Mesenchymal stem cell (in vitro differentiated cells and primary cell): ENCODE results near the gene HAUS1.

Source experiments
- DNase-seq: peaks from one replicate; pipeline ENCODE4 v3.0.0-alpha.2; 2013
- H2AFZ ChIP-seq: one replicate; pipeline ENCODE4 v1.6.1; 2013; ENCODE audit warnings: low read depth, mild to moderate bottlenecking, control low read depth, inconsistent platforms, low read length, moderate library complexity
- H2AK5ac ChIP-seq: 2 replicates; pipeline ENCODE4 v1.6.1; 2013; ENCODE audit warnings: low read length, moderate library complexity, mild to moderate bottlenecking, inconsistent platforms; ENCODE audit not compliant: severe bottlenecking
- H2BK120ac ChIP-seq: one replicate; pipeline ENCODE4 v1.6.1; 2013; ENCODE audit warnings: low read depth, mild to moderate bottlenecking, inconsistent platforms, low read length, moderate library complexity
- H2BK12ac ChIP-seq, 2 experiments: one replicate each; pipeline ENCODE4 v1.6.1; 2013; ENCODE audit warnings: inconsistent platforms in 2 of 2, low read length in 2 of 2, mild to moderate bottlenecking in 2 of 2, moderate library complexity in 2 of 2, control low read depth in 1 of 2
- H2BK15ac ChIP-seq: one replicate; pipeline ENCODE4 v1.6.1; 2013; ENCODE audit warnings: mild to moderate bottlenecking, low read depth, inconsistent platforms; ENCODE audit not compliant: poor library complexity, severe bottlenecking
- H2BK5ac ChIP-seq: 2 replicates; pipeline ENCODE4 v1.6.1; 2013; ENCODE audit warnings: low read depth, mild to moderate bottlenecking, low read length, control low read depth, inconsistent platforms; ENCODE audit not compliant: poor library complexity, severe bottlenecking
- H3K14ac ChIP-seq, 2 experiments: one replicate each; pipeline ENCODE4 v1.6.1; 2013; ENCODE audit warnings: inconsistent platforms in 2 of 2, low read length in 2 of 2, control low read depth in 1 of 2, mild to moderate bottlenecking in 1 of 2, moderate library complexity in 1 of 2
- H3K18ac ChIP-seq, 2 experiments: one replicate each; pipeline ENCODE4 v1.6.1; 2013; ENCODE audit warnings: inconsistent platforms in 2 of 2, low read length in 2 of 2, control low read depth in 1 of 2, low read depth in 1 of 2, mild to moderate bottlenecking in 1 of 2
- H3K23ac ChIP-seq, 2 experiments: one replicate each; pipeline ENCODE4 v1.6.1; 2013; ENCODE audit warnings: inconsistent platforms in 2 of 2, low read length in 2 of 2, mild to moderate bottlenecking in 2 of 2, moderate library complexity in 2 of 2, control low read depth in 1 of 2
- H3K27ac ChIP-seq: 2 replicates; pipeline ENCODE4 v1.5.1; 2013; ENCODE audit warnings: mild to moderate bottlenecking, moderate library complexity, low read length, control low read depth, inconsistent platforms; ENCODE audit not compliant: poor library complexity, severe bottlenecking
- H3K27me3 ChIP-seq, 2 experiments: 2 replicates each; pipeline versions ENCODE4 v1.6.1 to v1.7.0; 2013; ENCODE audit warnings: low read length in 2 of 2, mild to moderate bottlenecking in 2 of 2, moderate library complexity in 2 of 2, control low read depth in 1 of 2, inconsistent platforms in 1 of 2; ENCODE audit not compliant: control insufficient read depth in 1 of 2, insufficient read depth in 1 of 2
- H3K36me3 ChIP-seq, 2 experiments: 2 replicates each; pipeline versions ENCODE4 v1.6.1 to v1.7.0; 2013; ENCODE audit warnings: low read length in 2 of 2, control low read depth in 1 of 2, inconsistent platforms in 1 of 2, low read depth in 1 of 2, mild to moderate bottlenecking in 1 of 2; ENCODE audit not compliant: insufficient read depth in 2 of 2, control insufficient read depth in 1 of 2
- H3K4ac ChIP-seq, 2 experiments: one replicate each; pipeline ENCODE4 v1.6.1; 2013; ENCODE audit warnings: inconsistent platforms in 2 of 2, low read length in 2 of 2, mild to moderate bottlenecking in 2 of 2, moderate library complexity in 2 of 2, control low read depth in 1 of 2, low read depth in 1 of 2
- H3K4me1 ChIP-seq: 2 replicates; pipeline ENCODE4 v1.6.1; 2013; ENCODE audit warnings: low read depth, low read length, control low read depth; ENCODE audit not compliant: control insufficient read depth, insufficient read depth
- H3K4me2 ChIP-seq: 2 replicates; pipeline ENCODE4 v1.6.1; 2013; ENCODE audit warnings: low read length, mild to moderate bottlenecking, inconsistent platforms; ENCODE audit not compliant: poor library complexity, severe bottlenecking
- H3K4me3 ChIP-seq, 2 experiments: 2 replicates each; pipeline versions ENCODE4 v1.5.1 to v1.7.0; 2013; ENCODE audit warnings: low read length in 2 of 2, mild to moderate bottlenecking in 2 of 2, control low read depth in 1 of 2, low read depth in 1 of 2; ENCODE audit not compliant: insufficient read depth in 1 of 2
- H3K79me1 ChIP-seq: replicated peaks from 2 replicates; pipeline ENCODE4 v1.6.1; 2013; ENCODE audit warnings: mild to moderate bottlenecking, control low read depth, low read length, inconsistent platforms; ENCODE audit not compliant: poor library complexity, severe bottlenecking
- H3K9ac ChIP-seq: 2 replicates; pipeline ENCODE4 v1.7.0; 2013; ENCODE audit warnings: mild to moderate bottlenecking, low read length, moderate library complexity
- H3K9me3 ChIP-seq: 2 replicates; pipeline ENCODE4 v1.7.0; 2013; ENCODE audit warnings: mild to moderate bottlenecking, low read length; ENCODE audit not compliant: control insufficient read depth
- H4K8ac ChIP-seq: one replicate; pipeline ENCODE4 v1.6.1; 2013; ENCODE audit warnings: inconsistent platforms, mild to moderate bottlenecking, low read length, moderate library complexity
- H4K91ac ChIP-seq: one replicate; pipeline ENCODE4 v1.6.1; 2013; ENCODE audit warnings: mild to moderate bottlenecking, low read length, inconsistent platforms
- WGBS: methylation state at CpG from one replicate; pipeline ENCODE4 v1.1.7; 2013; ENCODE audit warnings: mixed read lengths; 5-methylcytosine and 5-hydroxymethylcytosine counted together

The HAUS1 gene

DNA sequence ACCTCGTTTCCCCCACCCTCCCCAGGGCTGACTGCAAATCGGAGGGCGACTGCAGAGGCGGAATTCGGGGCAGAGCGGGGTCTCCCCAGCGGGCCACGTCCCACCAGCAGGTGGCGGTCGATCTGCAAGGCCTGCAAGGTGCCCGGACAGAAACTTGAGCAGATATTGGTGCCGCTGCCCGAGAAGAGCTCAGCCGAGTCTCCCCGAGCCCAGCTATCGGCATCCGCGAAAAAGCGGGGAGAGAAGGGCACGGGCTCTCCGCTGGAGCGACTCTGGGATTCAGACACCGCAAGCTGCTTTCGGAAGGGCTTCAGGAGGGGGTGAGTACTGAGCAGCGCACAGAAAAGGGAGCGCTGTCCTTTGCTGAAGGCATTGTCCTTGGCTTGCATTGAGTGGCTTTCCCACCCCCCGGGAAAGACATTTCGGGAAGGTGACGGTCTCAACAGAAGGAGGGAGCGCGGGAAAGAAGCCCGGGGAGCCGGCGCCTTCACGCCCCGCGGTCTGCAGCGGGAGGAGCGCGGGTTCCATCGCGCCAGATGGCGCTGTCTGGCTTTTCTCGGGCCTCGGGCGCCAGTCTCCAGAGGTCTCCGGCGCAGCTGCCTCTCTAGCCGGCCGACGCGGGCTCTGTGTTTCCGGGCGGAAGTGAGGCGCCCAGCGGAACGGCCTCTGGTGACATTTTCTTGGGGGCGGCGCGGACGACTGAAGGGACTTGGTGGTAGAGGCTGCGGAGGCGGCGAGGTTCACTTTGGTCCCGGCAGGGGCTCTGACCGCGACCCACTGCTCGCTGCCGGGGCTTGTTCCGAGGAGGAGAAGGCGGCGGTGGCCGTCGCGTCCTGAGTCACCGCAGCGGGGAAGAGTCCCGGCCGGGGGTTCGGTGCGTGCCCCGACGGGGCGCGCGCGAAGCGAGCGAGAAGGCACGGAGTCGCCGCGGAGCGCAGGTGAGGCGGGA lies 69.5 kb downstream of the HAUS1 start:
- Histone ChIP-seq H3K4ac (peak overlapping the region; percentile 73 to 79), H3K23ac (peak overlapping the region in 1 of 2 experiments; percentile 98), H3K4me1 (peaks cover 11% of the 10 kb centered on the region), H2BK120ac (peak overlapping the region; percentile 64), H2BK5ac (peak overlapping the region; percentile 80), H3K4me2 (peak overlapping the region; percentile 93), H3K14ac (peak overlapping the region in 1 of 2 experiments; percentile 93), H3K79me1 (no peaks in the 10 kb centered on the region), H3K9me3 (no peaks in the 10 kb centered on the region), H3K27ac (peak overlapping the region; percentile 99), H2BK12ac (peak overlapping the region in 1 of 2 experiments; percentile 83), H3K27me3 (no peaks in the 10 kb centered on the region), H3K18ac (peak overlapping the region; percentile 85 to 91), H3K9ac (peak overlapping the region; percentile 94), H4K91ac (peak overlapping the region; percentile 87), H2AFZ (peak overlapping the region; percentile 96), H2AK5ac (no peak overlapping the region), H3K4me3 (peak overlapping the region; percentile 97 to 99), H2BK15ac (peak overlapping the region; percentile 21), H4K8ac (peak overlapping the region; percentile 92), H3K36me3 (peaks cover 0 to 5% of the 10 kb centered on the region in 2 experiments)
- WGBS, result under 1% methylated on average over 80 of the region's 95 CpGs
- peak; percentile 95 for DNase-seq

DNA sequence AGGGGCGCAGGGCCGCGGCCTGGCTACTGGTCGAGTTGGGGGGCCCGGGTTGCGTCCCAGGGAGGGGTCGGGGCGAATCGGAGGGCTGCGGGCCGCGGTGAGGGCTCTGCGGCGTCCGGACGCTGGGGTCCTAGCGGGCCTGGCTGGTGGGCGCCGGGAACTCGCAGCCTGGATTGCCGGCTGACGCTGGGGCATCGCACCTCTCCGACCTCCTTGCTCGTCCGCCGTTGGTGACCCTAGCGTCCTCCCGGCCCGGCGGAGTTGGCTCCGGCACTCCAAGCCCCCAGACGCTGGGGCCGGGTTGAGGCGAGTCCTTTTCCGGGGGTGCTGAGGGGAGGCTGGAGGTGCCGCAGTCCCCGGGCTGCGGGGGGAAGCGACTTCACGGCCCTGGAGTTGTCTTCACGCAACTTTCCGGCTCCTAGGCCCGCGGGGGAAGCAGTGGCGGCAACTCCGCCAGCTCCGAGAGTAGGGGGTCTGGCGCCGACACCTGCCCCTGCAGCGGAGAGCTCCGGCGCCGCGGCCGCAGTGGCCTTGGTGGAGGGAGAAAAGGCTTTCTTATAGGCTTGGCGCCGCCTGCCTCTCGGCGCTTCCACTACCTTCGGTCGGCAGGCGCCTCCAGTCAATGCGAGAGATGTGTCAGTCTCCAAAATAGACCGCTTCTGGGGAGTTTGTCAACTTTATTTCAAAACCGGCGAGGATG lies 70.3 kb downstream of the HAUS1 start:
- DNase-seq, result peak; percentile 53
- H4K8ac ChIP-seq, result peak overlapping the region; percentile 81

DNA sequence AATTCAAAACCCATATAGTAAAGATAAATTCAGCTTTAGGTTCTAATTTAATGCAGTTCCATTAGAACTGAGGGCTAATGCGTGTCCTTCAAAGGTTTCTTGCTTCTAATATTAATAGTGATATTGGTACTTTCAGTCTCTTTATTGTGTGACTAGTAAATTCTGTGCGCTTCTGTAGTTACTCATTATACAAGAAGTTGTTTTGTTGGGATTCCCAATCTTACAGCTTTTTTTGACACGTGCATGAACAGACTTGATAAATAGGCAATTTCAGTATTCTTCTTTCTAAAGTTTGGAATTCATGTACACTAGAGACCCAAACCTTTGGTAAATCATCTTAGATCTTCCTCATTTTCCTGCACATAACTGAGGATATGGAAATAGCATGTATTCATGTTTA lies 71.8 kb downstream of the HAUS1 start:
- DNase-seq, result no peak
- 93% methylated on average over 3 of the region's 3 CpGs for WGBS
- no peak overlapping the region for H2BK120ac ChIP-seq

More for the DNA sequence above, 70.3 kb downstream of the HAUS1 start:
- H3K36me3 ChIP-seq, result peaks cover 0 to 5% of the 10 kb centered on the region in 2 experiments
- H3K4ac ChIP-seq, result peak overlapping the region; percentile 73 to 78
- H4K91ac ChIP-seq, result peak overlapping the region; percentile 87
- no peak overlapping the region for H2BK15ac ChIP-seq
- H2BK5ac ChIP-seq, result peak overlapping the region; percentile 61
- H3K4me3 ChIP-seq, result peak overlapping the region; percentile 97 to 99
- WGBS, result 1% methylated on average over 54 of the region's 67 CpGs
- H3K4me2 ChIP-seq, result peak overlapping the region; percentile 59
- H3K14ac ChIP-seq, result peak overlapping the region in 1 of 2 experiments; percentile 91
- peak overlapping the region; percentile 85 to 91 for H3K18ac ChIP-seq
- no peaks in the 10 kb centered on the region for H3K9me3 ChIP-seq
- no peaks in the 10 kb centered on the region for H3K27me3 ChIP-seq
- H2AK5ac ChIP-seq, result no peak overlapping the region
- H2BK12ac ChIP-seq, result no peak overlapping the region
- H3K4me1 ChIP-seq, result peaks cover 7% of the 10 kb centered on the region
- H3K27ac ChIP-seq, result peak overlapping the region; percentile 41
- H2BK120ac ChIP-seq, result peak overlapping the region; percentile 64
- peak overlapping the region; percentile 96 for H2AFZ ChIP-seq
- H3K23ac ChIP-seq, result peak overlapping the region in 1 of 2 experiments; percentile 98
- H3K79me1 ChIP-seq, result no peaks in the 10 kb centered on the region
- H3K9ac ChIP-seq, result peak overlapping the region; percentile 94

More for the DNA sequence above, 71.8 kb downstream of the HAUS1 start:
- H3K4me3 ChIP-seq, result peak overlapping the region in 1 of 2 experiments; percentile 97
- no peak overlapping the region for H2AK5ac ChIP-seq
- H4K91ac ChIP-seq, result no peak overlapping the region
- H2BK15ac ChIP-seq, result no peak overlapping the region
- no peaks in the 10 kb centered on the region for H3K27me3 ChIP-seq
- H3K79me1 ChIP-seq, result no peaks in the 10 kb centered on the region
- H2AFZ ChIP-seq, result no peak overlapping the region
- no peaks in the 10 kb centered on the region for H3K9me3 ChIP-seq
- no peak overlapping the region for H3K18ac ChIP-seq
- H3K4me1 ChIP-seq, result peaks cover 5% of the 10 kb centered on the region
- no peak overlapping the region for H3K27ac ChIP-seq
- H2BK5ac ChIP-seq, result no peak overlapping the region
- no peak overlapping the region for H4K8ac ChIP-seq
- no peak overlapping the region for H3K14ac ChIP-seq
- peak overlapping the region; percentile 48 for H3K9ac ChIP-seq
- no peak overlapping the region for H2BK12ac ChIP-seq
- no peak overlapping the region for H3K23ac ChIP-seq
- peaks cover 0 to 5% of the 10 kb centered on the region in 2 experiments for H3K36me3 ChIP-seq
- H3K4me2 ChIP-seq, result no peak overlapping the region
- no peak overlapping the region for H3K4ac ChIP-seq
